Astrocyte (in vitro differentiated cells and primary cell): ENCODE measurements around the gene MBTPS2. TPM values are rescaled to one million over a fixed set of nuclear protein-coding genes. Genes with fewer than 3 reads are reported as not detected.

Experiments
- DNase-seq: peaks from one replicate; pipeline ENCODE4 v3.0.0-alpha.2; 2010; ENCODE audit warnings: low read depth
- FAIRE-seq: peaks from 2 replicates; lab custom pipeline; 2011; peaks lifted over from hg19 to GRCh38; lab: Jason Lieb, UNC
- H2AFZ ChIP-seq: 2 replicates; pipeline ENCODE4 v1.6.0; 2012; ENCODE audit warnings: low read depth, low read length, inconsistent platforms
- H3K27ac ChIP-seq: 2 replicates; pipeline ENCODE4 v1.5.1; 2011; ENCODE audit warnings: low read depth, low read length, inconsistent platforms
- H3K27me3 ChIP-seq: 2 replicates; pipeline ENCODE4 v1.6.0; 2011; ENCODE audit warnings: low read length, inconsistent platforms; ENCODE audit not compliant: insufficient read depth
- H3K36me3 ChIP-seq: 2 replicates; pipeline ENCODE4 v1.5.1; 2011; ENCODE audit warnings: low read length, inconsistent platforms; ENCODE audit not compliant: insufficient read depth
- H3K4me1 ChIP-seq: 2 replicates; pipeline ENCODE4 v1.5.1; 2011; ENCODE audit warnings: low read length, inconsistent platforms; ENCODE audit not compliant: insufficient read depth
- H3K4me2 ChIP-seq: 2 replicates; pipeline ENCODE4 v1.6.0; 2012; ENCODE audit warnings: low read length, inconsistent platforms
- H3K4me3 ChIP-seq: 2 replicates; pipeline ENCODE4 v1.5.1; 2011; ENCODE audit warnings: low read depth, mild to moderate bottlenecking, low read length, inconsistent platforms; ENCODE audit not compliant: insufficient read depth
- H3K79me2 ChIP-seq: 2 replicates; pipeline ENCODE4 v1.6.0; 2012; ENCODE audit warnings: mild to moderate bottlenecking, low read length, inconsistent platforms; ENCODE audit not compliant: insufficient read depth
- H3K9ac ChIP-seq: 2 replicates; pipeline ENCODE4 v1.6.0; 2012; ENCODE audit warnings: mild to moderate bottlenecking, low read length, inconsistent platforms
- H3K9me3 ChIP-seq: 2 replicates; pipeline ENCODE4 v1.5.1; 2012; ENCODE audit warnings: low read depth, mild to moderate bottlenecking, low read length, inconsistent platforms; ENCODE audit not compliant: insufficient read depth
- H4K20me1 ChIP-seq: 2 replicates; pipeline ENCODE4 v1.6.0; 2012; ENCODE audit warnings: low read length, inconsistent platforms; ENCODE audit not compliant: insufficient read depth
- H3K27ac Mint-ChIP-seq: one replicate; pipeline ENCODE4 v1.8.0; 2021; ENCODE audit warnings: mild to moderate bottlenecking, mixed read lengths; ENCODE audit not compliant: unreplicated experiment
- H3K27me3 Mint-ChIP-seq: one replicate; pipeline ENCODE4 v1.8.0; 2021; ENCODE audit warnings: low read depth, mixed read lengths; ENCODE audit not compliant: unreplicated experiment
- H3K36me3 Mint-ChIP-seq: one replicate; pipeline ENCODE4 v1.8.0; 2021; ENCODE audit warnings: low read depth, mixed read lengths; ENCODE audit not compliant: unreplicated experiment
- H3K4me1 Mint-ChIP-seq: one replicate; pipeline ENCODE4 v1.8.0; 2021; ENCODE audit warnings: low read depth, mixed read lengths; ENCODE audit not compliant: unreplicated experiment
- H3K4me3 Mint-ChIP-seq: one replicate; pipeline ENCODE4 v1.8.0; 2021; ENCODE audit warnings: mild to moderate bottlenecking, moderate library complexity, mixed read lengths; ENCODE audit not compliant: unreplicated experiment
- H3K9me3 Mint-ChIP-seq: one replicate; pipeline ENCODE4 v1.8.0; 2021; ENCODE audit warnings: mild to moderate bottlenecking, mixed read lengths; ENCODE audit not compliant: unreplicated experiment
- CTCF ChIP-seq: IDR thresholded peaks from 2 replicates; pipeline ENCODE4 v1.5.1; 2011; ENCODE audit warnings: low read depth, mild to moderate bottlenecking, inconsistent platforms, low read length, moderate library complexity; ENCODE audit not compliant: insufficient read depth
- EZH2 ChIP-seq: IDR thresholded peaks from 2 replicates; pipeline ENCODE4 v1.6.1; 2012; ENCODE audit warnings: mild to moderate bottlenecking, low read length, inconsistent platforms; ENCODE audit not compliant: insufficient read depth
- total RNA-seq: library from RNA; stranded (reverse); gene quantifications from 2 replicates; pipeline ENCODE4 v1.2.1, GENCODE V29; 2021

Gene MBTPS2
- total RNA-seq, 1 donor from 2014 or later: 18.8 TPM

- peaks cover 12% of the 10 kb centered on the region for H3K79me2 ChIP-seq
- no peaks in the 10 kb centered on the region for H3K4me1 ChIP-seq
- TF ChIP-seq CTCF (no peak), EZH2 (no peak)
- H3K27me3 ChIP-seq: no peaks in the 10 kb centered on the region
- Mint-ChIP-seq H3K9me3 (no peaks in the 10 kb centered on the region), H3K27me3 (no peaks in the 10 kb centered on the region), H3K4me3 (no peak overlapping the region), H3K36me3 (no peaks in the 10 kb centered on the region), H3K4me1 (no peaks in the 10 kb centered on the region), H3K27ac (no peak overlapping the region)
- H3K36me3 ChIP-seq: peaks cover 3% of the 10 kb centered on the region
- no peak overlapping the region for H3K9ac ChIP-seq
- no peak overlapping the region for H3K27ac ChIP-seq
- H4K20me1 ChIP-seq: no peaks in the 10 kb centered on the region
- FAIRE-seq (peak; percentile 60), DNase-seq (no peak)
- no peak overlapping the region for H3K4me2 ChIP-seq
- H3K4me3 ChIP-seq: no peak overlapping the region
- no peak overlapping the region for H2AFZ ChIP-seq
- no peaks in the 10 kb centered on the region for H3K9me3 ChIP-seq
Measured at GRCh38 chrX:21845096-21845495, 5.7 kb downstream of the MBTPS2 start.

GRCh38 chrX:21847342-21847741, 7.9 kb downstream of the MBTPS2 start:
- Histone ChIP-seq H3K27ac (no peak overlapping the region), H3K9me3 (no peaks in the 10 kb centered on the region), H3K9ac (no peak overlapping the region), H4K20me1 (no peaks in the 10 kb centered on the region), H3K36me3 (peaks cover 3% of the 10 kb centered on the region), H3K4me3 (no peak overlapping the region), H3K79me2 (no peaks in the 10 kb centered on the region), H3K4me1 (no peaks in the 10 kb centered on the region), H3K27me3 (no peaks in the 10 kb centered on the region), H2AFZ (no peak overlapping the region), H3K4me2 (no peak overlapping the region)
- Mint-ChIP-seq H3K9me3 (no peaks in the 10 kb centered on the region), H3K4me3 (no peak overlapping the region), H3K4me1 (no peaks in the 10 kb centered on the region), H3K36me3 (no peaks in the 10 kb centered on the region), H3K27ac (no peak overlapping the region), H3K27me3 (no peaks in the 10 kb centered on the region)
- no peak for TF ChIP-seq EZH2
- no peak for TF ChIP-seq CTCF
- DNase-seq: no peak
- no peak for FAIRE-seq

DNA sequence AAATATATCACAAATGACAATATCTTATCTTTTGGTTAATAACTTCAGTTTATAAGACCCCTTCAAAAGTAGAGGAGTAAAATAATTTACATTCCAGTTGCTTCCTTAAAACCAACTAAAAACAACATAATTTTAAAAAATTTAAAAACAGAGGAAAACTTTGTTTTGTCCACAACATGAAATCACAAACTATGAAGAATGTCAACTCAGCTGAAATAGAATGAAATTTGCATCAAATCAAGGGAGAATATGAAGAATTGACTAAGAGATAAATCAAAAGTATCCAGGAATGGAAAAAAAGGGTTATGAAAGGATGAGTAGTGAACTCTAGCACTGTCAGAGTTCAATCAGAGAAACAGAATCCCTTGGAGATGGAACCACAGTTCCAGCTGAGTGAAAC, 14.2 kb downstream of the MBTPS2 start:
- Mint-ChIP-seq H3K9me3 (no peaks in the 10 kb centered on the region), H3K27ac (no peak overlapping the region), H3K36me3 (peaks cover 2% of the 10 kb centered on the region), H3K4me3 (no peak overlapping the region), H3K27me3 (no peaks in the 10 kb centered on the region), H3K4me1 (no peaks in the 10 kb centered on the region)
- peaks cover 2% of the 10 kb centered on the region for H3K36me3 ChIP-seq
- no peak overlapping the region for H2AFZ ChIP-seq
- H3K4me3 ChIP-seq: no peak overlapping the region
- H3K79me2 ChIP-seq: no peaks in the 10 kb centered on the region
- no peak overlapping the region for H3K4me2 ChIP-seq
- TF ChIP-seq CTCF (no peak), EZH2 (no peak)
- FAIRE-seq (peak; percentile 81), DNase-seq (no peak)
- H4K20me1 ChIP-seq: no peaks in the 10 kb centered on the region
- H3K9ac ChIP-seq: no peak overlapping the region
- H3K27me3 ChIP-seq: no peaks in the 10 kb centered on the region
- no peaks in the 10 kb centered on the region for H3K9me3 ChIP-seq
- H3K4me1 ChIP-seq: no peaks in the 10 kb centered on the region
- no peak overlapping the region for H3K27ac ChIP-seq
